Central memory CD8-positive, alpha-beta T cell (primary cell): ENCODE results near the gene CNTN4.

ENCODE experiments used
- ATAC-seq: fragments of 150-1000 bp; cut with Tn5 transposase; replicated peaks from 2 replicates; pipeline ENCODE4 v1.10.0; 2022; ENCODE audit warnings: mild to moderate bottlenecking, moderate FRiP score, moderate number of reproducible peaks; ENCODE audit not compliant: poor library complexity, severe bottlenecking; ENCODE audit errors: extremely low read depth
- DNase-seq, 2 donors: peaks; one replicate each; pipeline ENCODE4 v3.0.0; 2021; ENCODE audit warnings: low spot score in 2 of 2
- H3K27ac Mint-ChIP-seq: one replicate; pipeline ENCODE4 v1.8.0; 2022; ENCODE audit warnings: low read depth, mild to moderate bottlenecking, moderate library complexity, mixed read lengths
- H3K27me3 Mint-ChIP-seq: one replicate; pipeline ENCODE4 v1.8.0; 2022; ENCODE audit warnings: mixed read lengths
- H3K36me3 Mint-ChIP-seq: one replicate; pipeline ENCODE4 v1.8.0; 2022; ENCODE audit warnings: mild to moderate bottlenecking, moderate library complexity, mixed read lengths; ENCODE audit not compliant: insufficient read depth
- H3K4me1 Mint-ChIP-seq: one replicate; pipeline ENCODE4 v1.8.0; 2022; ENCODE audit warnings: mixed read lengths
- H3K4me3 Mint-ChIP-seq: one replicate; pipeline ENCODE4 v1.8.0; 2022; ENCODE audit warnings: mild to moderate bottlenecking, moderate library complexity, mixed read lengths
- H3K9me3 Mint-ChIP-seq: one replicate; pipeline ENCODE4 v1.8.0; 2022; ENCODE audit warnings: mixed read lengths

Gene CNTN4

DNA sequence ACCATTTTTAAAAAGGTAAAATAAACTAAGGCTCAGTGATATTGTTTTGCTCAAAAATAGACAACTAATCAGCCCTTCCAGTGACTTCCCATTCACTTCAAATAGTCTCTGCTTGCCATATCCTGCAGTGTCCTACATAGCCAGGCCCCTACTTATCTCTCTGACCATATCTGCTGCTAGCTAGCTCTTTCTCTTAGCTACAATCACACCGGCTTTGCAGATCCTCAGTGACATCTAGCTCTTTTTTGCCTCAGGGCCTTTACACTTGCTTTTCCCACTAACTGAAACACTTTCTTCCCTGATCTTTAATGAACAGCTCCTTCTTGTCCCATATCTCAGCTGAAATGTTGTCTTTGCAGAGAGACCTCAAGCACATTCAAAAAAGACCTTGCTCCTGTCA is 850.2 kb downstream of the CNTN4 start:
- peaks cover 31% of the 10 kb centered on the region for H3K27me3 Mint-ChIP-seq
- no peaks in the 10 kb centered on the region for H3K9me3 Mint-ChIP-seq
- no peaks in the 10 kb centered on the region for H3K36me3 Mint-ChIP-seq
- ATAC-seq (no peak), DNase-seq (no peak)
- no peak overlapping the region for H3K27ac Mint-ChIP-seq
- H3K4me3 Mint-ChIP-seq: no peak overlapping the region
- H3K4me1 Mint-ChIP-seq: no peaks in the 10 kb centered on the region

DNA sequence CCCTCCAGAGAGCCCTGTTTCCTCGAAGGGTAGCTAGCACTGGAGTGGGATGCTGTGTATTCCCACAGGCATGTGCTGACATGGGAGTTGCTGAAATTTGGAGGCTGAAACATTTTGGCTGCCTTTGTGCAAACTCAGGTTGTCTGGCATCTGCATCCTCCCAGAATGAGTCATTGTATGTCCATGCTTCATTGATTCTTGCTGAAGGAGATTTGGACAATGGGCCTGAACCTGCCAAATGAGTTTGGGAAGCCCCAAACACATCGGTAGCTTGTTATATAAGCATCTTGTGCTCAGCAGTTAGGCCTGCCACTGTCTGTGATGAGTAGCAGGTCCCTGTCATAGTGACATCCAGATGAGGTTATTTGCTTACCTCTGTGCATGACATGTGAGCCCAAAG is 851.5 kb downstream of the CNTN4 start:
- Mint-ChIP-seq H3K9me3 (no peaks in the 10 kb centered on the region), H3K27me3 (peaks cover 31% of the 10 kb centered on the region)
- ATAC-seq: no peak

DNA sequence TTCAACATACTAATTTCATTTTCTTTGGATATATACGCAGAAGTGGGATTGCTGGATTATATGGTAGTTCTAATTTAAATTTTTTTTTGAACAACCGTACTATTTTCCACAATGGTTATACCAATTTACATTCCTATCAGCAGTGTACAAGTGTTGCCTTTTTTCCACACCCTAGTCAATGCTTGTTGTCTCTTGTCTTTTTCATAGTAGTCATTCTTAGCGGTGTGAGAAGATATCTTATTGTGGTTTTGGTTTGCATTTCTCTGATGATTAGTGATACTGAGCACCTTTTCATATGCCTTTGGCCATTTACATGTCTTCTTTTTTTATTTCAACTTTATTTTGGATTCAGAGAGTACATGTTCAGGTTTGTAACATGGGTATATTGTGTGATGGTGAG is 858.4 kb downstream of the CNTN4 start:
- DNase-seq (no peak), ATAC-seq (no peak)
- Mint-ChIP-seq H3K27ac (no peak overlapping the region), H3K27me3 (no peaks in the 10 kb centered on the region), H3K4me3 (no peak overlapping the region), H3K36me3 (no peaks in the 10 kb centered on the region), H3K4me1 (no peaks in the 10 kb centered on the region), H3K9me3 (no peaks in the 10 kb centered on the region)

More for the DNA sequence above, 851.5 kb downstream of the CNTN4 start:
- DNase-seq: no peak
- H3K4me1 Mint-ChIP-seq: no peaks in the 10 kb centered on the region
- no peak overlapping the region for H3K27ac Mint-ChIP-seq
- H3K4me3 Mint-ChIP-seq: no peak overlapping the region
- H3K36me3 Mint-ChIP-seq: no peaks in the 10 kb centered on the region

DNA sequence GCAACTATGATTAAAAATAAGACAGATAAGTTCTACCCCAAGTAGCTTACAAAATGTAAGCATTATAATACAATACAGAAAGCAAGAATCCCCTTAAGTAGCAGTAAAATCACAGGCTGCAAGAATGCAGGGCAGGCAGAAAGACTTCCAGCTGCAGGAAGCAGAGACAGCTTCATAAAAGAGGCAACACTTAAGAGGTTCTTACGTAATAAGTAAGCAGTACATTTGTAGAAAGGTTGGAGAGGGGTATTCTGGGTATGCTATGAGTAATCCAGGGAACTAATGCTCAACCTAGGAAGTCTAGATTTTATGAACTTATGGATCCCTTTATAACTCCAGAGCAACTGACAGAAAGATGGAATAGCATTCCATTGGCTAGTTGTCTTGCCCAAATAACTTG is 859.9 kb downstream of the CNTN4 start:
- Mint-ChIP-seq H3K4me1 (no peaks in the 10 kb centered on the region), H3K36me3 (no peaks in the 10 kb centered on the region), H3K4me3 (no peak overlapping the region), H3K9me3 (no peaks in the 10 kb centered on the region), H3K27me3 (no peaks in the 10 kb centered on the region), H3K27ac (no peak overlapping the region)
- ATAC-seq: no peak
- DNase-seq: no peak

DNA sequence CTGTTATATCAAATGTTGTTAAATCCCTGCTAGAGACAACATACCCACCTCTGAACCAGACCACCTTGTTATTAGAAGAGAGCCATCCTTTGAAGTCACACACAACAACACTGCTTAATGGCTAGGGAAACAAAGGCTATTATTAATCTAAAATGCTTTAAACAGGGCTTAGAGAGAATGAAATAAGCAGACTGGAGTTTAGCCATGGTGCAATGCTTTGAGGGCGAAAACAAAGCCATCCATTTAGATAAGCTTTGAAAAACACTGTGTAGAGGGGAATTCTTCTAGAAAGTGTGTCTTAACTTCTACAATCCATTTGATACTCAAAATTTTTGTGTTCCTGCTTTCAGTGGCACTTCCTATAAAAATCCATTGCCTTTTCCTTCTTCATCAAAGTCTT is 862.9 kb downstream of the CNTN4 start:
- ATAC-seq: no peak
- no peaks in the 10 kb centered on the region for H3K9me3 Mint-ChIP-seq

DNA sequence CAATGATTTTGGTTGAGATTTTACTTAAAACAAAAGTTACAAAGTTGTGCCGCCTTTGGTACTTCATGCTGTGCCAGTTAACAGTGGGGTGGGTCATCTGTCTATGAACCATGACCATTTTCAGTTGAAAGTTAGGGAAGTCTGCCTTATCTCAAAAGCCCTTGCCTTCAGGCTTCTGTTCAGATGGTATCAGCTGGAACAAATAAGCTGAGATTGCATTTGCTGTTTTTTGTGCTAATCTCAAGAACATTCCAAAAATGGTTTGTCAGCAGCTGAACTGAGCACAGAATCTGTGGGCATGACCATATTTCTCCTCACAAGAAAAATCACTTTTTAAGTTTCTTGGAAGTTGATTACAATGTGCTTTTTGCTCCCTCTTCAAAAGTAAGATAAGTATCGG is 869.2 kb downstream of the CNTN4 start:
- H3K4me1 Mint-ChIP-seq: no peaks in the 10 kb centered on the region
- H3K27me3 Mint-ChIP-seq: peaks cover 27% of the 10 kb centered on the region
- no peak overlapping the region for H3K27ac Mint-ChIP-seq

More for the DNA sequence above, 862.9 kb downstream of the CNTN4 start:
- Mint-ChIP-seq H3K4me1 (no peaks in the 10 kb centered on the region), H3K27me3 (peaks cover 19% of the 10 kb centered on the region), H3K27ac (no peak overlapping the region), H3K36me3 (no peaks in the 10 kb centered on the region), H3K4me3 (no peak overlapping the region)
- no peak for DNase-seq

DNA sequence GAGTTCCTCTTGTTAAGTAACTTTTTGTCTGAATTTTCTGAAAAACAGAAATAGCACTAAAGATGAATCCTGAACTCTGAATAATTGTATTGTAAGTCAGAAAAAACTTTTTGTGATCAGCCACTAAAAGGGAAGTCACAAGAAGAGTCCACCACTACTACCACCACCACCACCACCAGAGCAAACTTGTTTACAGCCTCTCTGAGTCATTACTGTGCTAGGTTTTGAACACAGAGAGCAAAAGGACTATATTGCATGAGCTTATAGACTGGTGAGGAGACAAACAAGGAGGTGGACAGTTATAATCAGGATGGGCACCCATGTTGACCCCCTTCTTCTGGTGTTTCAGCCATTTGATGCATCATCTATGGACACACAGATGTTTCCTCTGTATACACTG is 869.8 kb downstream of the CNTN4 start:
- Mint-ChIP-seq H3K4me1 (no peaks in the 10 kb centered on the region), H3K27me3 (peaks cover 33% of the 10 kb centered on the region), H3K27ac (no peak overlapping the region), H3K36me3 (no peaks in the 10 kb centered on the region), H3K9me3 (no peaks in the 10 kb centered on the region), H3K4me3 (no peak overlapping the region)
- ATAC-seq: no peak
- DNase-seq: no peak

More for the DNA sequence above, 869.2 kb downstream of the CNTN4 start:
- no peaks in the 10 kb centered on the region for H3K36me3 Mint-ChIP-seq
- DNase-seq: no peak
- H3K4me3 Mint-ChIP-seq: no peak overlapping the region
- H3K9me3 Mint-ChIP-seq: no peaks in the 10 kb centered on the region
- ATAC-seq: no peak

DNA sequence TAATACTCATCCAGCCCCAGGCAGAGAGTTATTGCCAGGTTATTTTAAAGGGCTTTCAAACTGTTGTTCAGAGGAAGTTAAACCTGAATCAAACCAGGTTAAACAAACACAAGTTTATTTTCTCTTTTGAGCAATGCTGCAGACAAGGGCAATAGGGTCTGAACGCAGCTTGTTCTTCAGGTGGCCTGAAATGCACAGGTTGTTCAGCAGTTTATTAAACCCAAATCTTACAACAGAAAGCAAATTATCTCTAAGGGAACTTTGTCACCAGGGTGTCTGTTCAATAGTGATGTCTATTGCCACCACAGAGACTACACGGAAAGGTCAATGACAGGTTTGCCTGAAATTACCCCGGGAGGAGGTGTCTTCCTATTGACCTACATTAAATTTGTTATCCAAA is 877.5 kb downstream of the CNTN4 start:
- no peak for ATAC-seq
- no peak overlapping the region for H3K4me3 Mint-ChIP-seq
- peaks cover 19% of the 10 kb centered on the region for H3K27me3 Mint-ChIP-seq
- H3K4me1 Mint-ChIP-seq: no peaks in the 10 kb centered on the region
- no peaks in the 10 kb centered on the region for H3K36me3 Mint-ChIP-seq
- H3K9me3 Mint-ChIP-seq: no peaks in the 10 kb centered on the region
- H3K27ac Mint-ChIP-seq: no peak overlapping the region
- no peak for DNase-seq

DNA sequence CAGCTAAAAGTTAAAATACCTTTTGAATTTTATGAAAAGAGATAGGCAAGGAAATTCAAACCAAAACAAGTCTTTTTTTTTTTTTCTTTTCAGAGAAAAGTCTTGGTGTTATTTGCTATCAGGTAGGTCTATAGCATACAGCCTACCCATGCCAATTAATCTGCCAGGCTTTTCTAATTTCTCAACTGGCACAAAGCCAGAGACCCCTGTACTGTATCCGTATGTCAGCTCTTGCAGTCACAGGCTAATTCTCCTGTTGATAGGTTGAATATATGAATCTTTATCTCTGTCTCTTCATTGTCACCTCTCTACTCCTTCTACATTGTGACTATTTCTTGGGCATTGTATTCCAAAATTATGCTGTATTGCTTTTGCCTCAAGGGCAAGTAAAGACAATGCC is 878.1 kb downstream of the CNTN4 start:
- no peak overlapping the region for H3K4me3 Mint-ChIP-seq
- no peak for ATAC-seq
- no peaks in the 10 kb centered on the region for H3K4me1 Mint-ChIP-seq
- peaks cover 19% of the 10 kb centered on the region for H3K27me3 Mint-ChIP-seq
- no peak for DNase-seq
- no peak overlapping the region for H3K27ac Mint-ChIP-seq
- no peaks in the 10 kb centered on the region for H3K36me3 Mint-ChIP-seq
- H3K9me3 Mint-ChIP-seq: no peaks in the 10 kb centered on the region

DNA sequence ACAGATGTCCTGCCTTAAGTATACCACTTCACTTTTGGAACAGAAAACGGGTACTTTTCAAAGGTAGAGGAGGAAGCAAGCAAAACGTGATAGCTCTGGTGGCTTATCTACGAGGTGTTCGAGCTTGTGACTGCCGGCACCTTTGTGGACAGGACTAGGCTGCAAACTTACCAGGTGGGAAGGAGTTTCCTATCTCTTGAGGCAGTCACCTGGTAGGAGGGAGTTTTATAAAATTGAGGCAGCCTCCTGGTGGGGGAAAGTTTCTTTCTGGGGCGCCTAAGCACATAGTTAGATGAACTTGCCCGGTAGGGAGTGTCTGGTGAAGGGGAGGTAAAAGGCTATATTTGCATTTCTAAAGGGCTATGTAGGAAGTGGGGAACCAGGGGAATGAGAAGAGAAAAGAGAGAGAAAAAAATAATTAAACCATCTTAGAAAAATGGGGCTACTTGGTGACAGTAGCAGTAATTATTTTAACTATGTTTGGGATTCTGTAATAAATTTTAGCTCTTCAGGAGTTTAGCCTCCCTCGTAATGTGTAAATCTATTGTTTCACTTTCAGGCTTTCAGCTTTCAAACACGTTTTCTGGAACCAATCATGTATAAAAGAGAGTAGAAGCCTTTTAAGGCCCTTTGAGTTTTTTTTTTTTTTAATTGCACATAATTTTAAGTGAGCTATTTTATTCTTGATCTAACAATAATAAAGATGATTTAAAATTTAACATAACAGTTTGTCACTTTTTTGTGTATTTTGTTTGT is 880.5 kb downstream of the CNTN4 start:
- Mint-ChIP-seq H3K27me3 (peaks cover 6% of the 10 kb centered on the region), H3K4me3 (no peak overlapping the region), H3K36me3 (no peaks in the 10 kb centered on the region), H3K9me3 (no peaks in the 10 kb centered on the region), H3K4me1 (no peaks in the 10 kb centered on the region), H3K27ac (no peak overlapping the region)
- no peak for DNase-seq
- ATAC-seq: no peak

DNA sequence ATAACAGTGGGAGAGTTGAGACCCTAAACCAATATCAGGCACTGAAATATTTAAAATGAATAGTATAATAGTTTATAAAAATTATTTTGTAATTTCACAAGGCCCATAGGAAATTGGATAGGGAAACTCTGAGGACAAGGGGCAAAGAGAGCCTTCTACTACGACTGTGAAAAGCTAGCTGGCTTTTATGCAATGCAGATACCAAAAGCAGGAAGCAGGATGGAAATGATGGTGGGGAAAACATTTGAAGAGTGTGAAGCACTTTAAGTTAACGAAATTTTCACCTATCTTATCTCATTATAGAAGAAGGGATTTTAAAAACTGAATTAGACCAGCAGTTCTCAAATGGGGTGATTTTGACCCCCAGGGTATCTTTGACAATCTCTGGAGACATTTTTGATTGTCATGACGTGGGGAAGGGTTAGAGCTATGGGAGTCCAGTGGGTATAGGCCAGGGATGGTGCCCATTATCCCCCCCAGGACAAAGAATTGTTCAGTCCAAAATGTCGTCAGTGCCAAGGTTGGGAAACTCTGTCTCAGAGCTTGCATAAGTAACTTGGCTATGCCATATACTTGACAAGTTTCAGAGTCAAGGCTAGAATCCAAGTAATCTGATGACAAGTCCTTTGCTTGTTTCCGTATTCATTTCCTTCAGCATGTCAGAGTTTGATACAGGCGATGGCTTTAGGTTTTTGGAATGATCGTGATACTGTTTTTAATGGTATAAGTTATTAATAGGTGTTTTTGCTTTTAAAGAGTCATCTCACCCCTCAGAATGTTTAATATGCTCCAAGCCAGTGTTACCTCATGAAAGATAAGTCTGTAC is 885.6 kb downstream of the CNTN4 start:
- Mint-ChIP-seq H3K9me3 (no peaks in the 10 kb centered on the region), H3K4me3 (no peak overlapping the region), H3K27me3 (no peaks in the 10 kb centered on the region), H3K27ac (no peak overlapping the region), H3K36me3 (no peaks in the 10 kb centered on the region), H3K4me1 (no peaks in the 10 kb centered on the region)
- ATAC-seq: no peak
- DNase-seq: no peak

DNA sequence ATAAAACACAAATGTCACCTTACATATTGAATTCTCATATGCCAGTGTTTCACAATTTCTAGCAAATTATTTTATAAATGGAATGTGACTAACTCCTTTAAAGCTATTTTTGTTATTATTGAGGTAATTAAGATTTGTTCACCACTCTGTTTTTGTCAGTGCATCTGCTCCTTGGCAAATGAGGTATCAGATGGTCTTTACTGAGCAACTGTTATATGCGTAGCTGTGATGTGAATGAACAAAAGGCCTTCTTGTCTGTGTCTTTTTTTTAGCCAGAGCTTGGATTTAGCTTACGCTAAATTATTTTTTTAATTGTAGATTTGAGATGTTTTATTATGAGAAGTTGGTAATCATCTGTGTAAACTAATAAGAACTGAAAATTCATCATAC is 886.2 kb downstream of the CNTN4 start:
- DNase-seq: no peak
- no peak overlapping the region for H3K27ac Mint-ChIP-seq
- H3K36me3 Mint-ChIP-seq: no peaks in the 10 kb centered on the region
- no peak overlapping the region for H3K4me3 Mint-ChIP-seq
- H3K27me3 Mint-ChIP-seq: peaks cover 5% of the 10 kb centered on the region
- no peak for ATAC-seq
- H3K4me1 Mint-ChIP-seq: no peaks in the 10 kb centered on the region
- H3K9me3 Mint-ChIP-seq: no peaks in the 10 kb centered on the region

DNA sequence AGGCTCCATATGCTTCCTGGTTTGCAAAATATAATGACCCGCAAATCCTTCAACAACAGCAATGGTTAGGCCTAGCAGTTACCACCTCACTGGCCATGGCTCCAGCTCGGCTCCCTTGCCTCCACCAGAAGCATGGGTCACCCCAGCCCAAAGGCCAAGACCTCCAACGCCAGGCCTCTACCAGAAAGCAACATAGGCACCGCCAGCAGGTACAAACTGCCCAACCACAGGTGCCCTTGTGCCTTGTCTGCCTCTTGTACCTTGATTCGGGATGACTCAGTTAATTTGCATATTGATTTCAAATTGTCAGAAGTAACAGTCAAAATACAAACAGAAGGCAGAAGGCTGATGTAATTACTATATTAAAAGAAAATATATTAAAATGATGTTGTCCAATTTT is 886.8 kb downstream of the CNTN4 start:
- Mint-ChIP-seq H3K27ac (no peak overlapping the region), H3K36me3 (no peaks in the 10 kb centered on the region), H3K4me3 (no peak overlapping the region), H3K4me1 (no peaks in the 10 kb centered on the region), H3K9me3 (no peaks in the 10 kb centered on the region), H3K27me3 (peaks cover 11% of the 10 kb centered on the region)
- DNase-seq (no peak), ATAC-seq (no peak)
